ENCODE measurements around the gene SLC9A9.

GRCh38 chr3:143333367-143333766 is 514.9 kb downstream of the SLC9A9 start:
- TF ChIP-seq CTCF (IDR thresholded peaks at IDR 0.05 in 2 of 3, conservative IDR thresholded peaks at IDR 0.05 in 1 of 3; ENCODE audit: control insufficient read depth in 2 of 3, extremely low read depth in 1 of 3, insufficient read depth in 1 of 3, low read depth in 3 of 3, low read length in 3 of 3) (no peak), ZBTB33 (IDR thresholded peaks at IDR 0.05) (no peak)
